MCF 10A (cell line): ENCODE measurements around the gene NDST4. TPM values are rescaled to one million over a fixed set of nuclear protein-coding genes. Genes with fewer than 3 reads are reported as not detected.

ENCODE experiments used
- BruUV-seq: library from RNA; stranded (reverse); fragments of 400-500 nt; replicated peaks from 2 replicates; lab custom pipeline; 2021; lab: Mats Ljungman, UMichigan
- CTCF ChIA-PET: fragments of 300-600 bp; sonication (Branson Sonifier 250); formaldehyde crosslinking; extraction: SDS; loops from one replicate; lab custom pipeline; 2021; ENCODE audit warnings: antibody characterized with exemption, inconsistent platforms; lab: Yijun Ruan, JAX
- POLR2A ChIA-PET: fragments of 300-600, 350-650 bp; sonication (Branson Sonifier 250); formaldehyde crosslinking; extraction: SDS; loops from one replicate; lab custom pipeline; 2020; ENCODE audit warnings: antibody characterized with exemption, inconsistent platforms; lab: Yijun Ruan, JAX
- DNase-seq: peaks from one replicate; pipeline ENCODE4 v3.0.0-alpha.2; 2018; ENCODE audit not compliant: unreplicated experiment
- H3K27ac Mint-ChIP-seq: one replicate; pipeline ENCODE4 v1.8.0; 2022; ENCODE audit warnings: mild to moderate bottlenecking, low read depth, mixed read lengths; ENCODE audit not compliant: unreplicated experiment
- H3K27me3 Mint-ChIP-seq: one replicate; pipeline ENCODE4 v1.8.0; 2022; ENCODE audit warnings: mixed read lengths; ENCODE audit not compliant: insufficient read depth, unreplicated experiment
- H3K36me3 Mint-ChIP-seq: one replicate; pipeline ENCODE4 v1.8.0; 2022; ENCODE audit warnings: mild to moderate bottlenecking, moderate library complexity, mixed read lengths; ENCODE audit not compliant: insufficient read depth, unreplicated experiment
- H3K4me1 Mint-ChIP-seq: one replicate; pipeline ENCODE4 v1.8.0; 2022; ENCODE audit warnings: mixed read lengths; ENCODE audit not compliant: insufficient read depth, unreplicated experiment
- H3K4me3 Mint-ChIP-seq: one replicate; pipeline ENCODE4 v1.8.0; 2022; ENCODE audit warnings: mild to moderate bottlenecking, moderate library complexity, mixed read lengths; ENCODE audit not compliant: unreplicated experiment
- H3K9me3 Mint-ChIP-seq: one replicate; pipeline ENCODE4 v1.8.0; 2022; ENCODE audit warnings: mixed read lengths; ENCODE audit not compliant: unreplicated experiment
- intact Hi-C: fragments of 100-400 bp; cut with micrococcal nuclease; formaldehyde crosslinking; loops from 2 replicates; pipeline ENCODE4 v1.14.1; 2022
- total RNA-seq: library from RNA; stranded (reverse); gene quantifications from 2 replicates; pipeline ENCODE4 v1.2.3, GENCODE V29; 2022
- TF ChIP-seq, protein P1 (sequence below): fragments of 200-600 bp; IDR thresholded peaks from one replicate; pipeline ENCODE4 v1.8.0; 2022; ENCODE audit warnings: antibody characterized with exemption, mild to moderate bottlenecking; ENCODE audit not compliant: unreplicated experiment

Gene NDST4
- total RNA-seq, 1 experiment from 2014 or later = not detected

- Mint-ChIP-seq H3K27me3 (peaks cover 11% of the 10 kb centered on the region), H3K36me3 (no peaks in the 10 kb centered on the region), H3K27ac (no peak overlapping the region), H3K9me3 (no peaks in the 10 kb centered on the region), H3K4me1 (no peaks in the 10 kb centered on the region), H3K4me3 (no peak overlapping the region)
- ChIA-PET CTCF (interaction anchor here (0.5 to 0.9 kb wide), 3 partner anchors 13 to 22 kb away, joined by 3 to 4 read pairs (median 3); no protein-coding TSS in a partner anchor), POLR2A (interaction anchor here (0.6 to 0.7 kb wide), 2 partner anchors 14 to 710 kb away, joined by 3 read pairs; no protein-coding TSS in a partner anchor)
- TF ChIP-seq, protein P1, sequence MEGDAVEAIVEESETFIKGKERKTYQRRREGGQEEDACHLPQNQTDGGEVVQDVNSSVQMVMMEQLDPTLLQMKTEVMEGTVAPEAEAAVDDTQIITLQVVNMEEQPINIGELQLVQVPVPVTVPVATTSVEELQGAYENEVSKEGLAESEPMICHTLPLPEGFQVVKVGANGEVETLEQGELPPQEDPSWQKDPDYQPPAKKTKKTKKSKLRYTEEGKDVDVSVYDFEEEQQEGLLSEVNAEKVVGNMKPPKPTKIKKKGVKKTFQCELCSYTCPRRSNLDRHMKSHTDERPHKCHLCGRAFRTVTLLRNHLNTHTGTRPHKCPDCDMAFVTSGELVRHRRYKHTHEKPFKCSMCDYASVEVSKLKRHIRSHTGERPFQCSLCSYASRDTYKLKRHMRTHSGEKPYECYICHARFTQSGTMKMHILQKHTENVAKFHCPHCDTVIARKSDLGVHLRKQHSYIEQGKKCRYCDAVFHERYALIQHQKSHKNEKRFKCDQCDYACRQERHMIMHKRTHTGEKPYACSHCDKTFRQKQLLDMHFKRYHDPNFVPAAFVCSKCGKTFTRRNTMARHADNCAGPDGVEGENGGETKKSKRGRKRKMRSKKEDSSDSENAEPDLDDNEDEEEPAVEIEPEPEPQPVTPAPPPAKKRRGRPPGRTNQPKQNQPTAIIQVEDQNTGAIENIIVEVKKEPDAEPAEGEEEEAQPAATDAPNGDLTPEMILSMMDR = no peak
- DNase-seq = no peak
- BruUV-seq = no TSS peak
- intact Hi-C loops = no loop called here
Observed at GRCh38 chr4:115152965-115153364, 39.5 kb upstream of the NDST4 start.

DNA sequence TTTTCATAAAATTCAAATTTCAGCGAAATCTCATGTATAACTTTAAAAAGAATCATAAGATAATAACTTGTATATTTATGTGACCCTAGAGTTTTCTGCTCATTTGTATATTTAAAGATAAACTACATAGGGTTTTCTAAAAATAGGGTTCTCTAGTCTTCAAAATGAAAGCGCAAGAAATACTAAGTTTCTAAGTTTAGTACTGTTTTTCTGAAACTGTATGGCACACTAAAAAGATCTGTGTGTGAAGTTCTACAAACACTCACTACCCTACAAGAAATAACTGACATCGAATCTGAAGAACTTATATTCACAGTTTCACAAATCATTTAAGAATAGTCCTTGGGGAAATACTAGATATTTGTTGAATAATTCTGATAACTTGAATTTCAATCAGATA lies 38.7 kb upstream of the NDST4 start:
- ChIA-PET POLR2A (no interaction called here), CTCF (no interaction called here)
- no TSS peak for BruUV-seq
- no peaks in the 10 kb centered on the region for H3K9me3 Mint-ChIP-seq
- H3K4me3 Mint-ChIP-seq = no peak overlapping the region
- H3K36me3 Mint-ChIP-seq = no peaks in the 10 kb centered on the region
- TF ChIP-seq, protein P1 = no peak
- no peak overlapping the region for H3K27ac Mint-ChIP-seq
- H3K4me1 Mint-ChIP-seq = no peaks in the 10 kb centered on the region
- peaks cover 11% of the 10 kb centered on the region for H3K27me3 Mint-ChIP-seq
- no peak for DNase-seq
- intact Hi-C loops = no loop called here

DNA sequence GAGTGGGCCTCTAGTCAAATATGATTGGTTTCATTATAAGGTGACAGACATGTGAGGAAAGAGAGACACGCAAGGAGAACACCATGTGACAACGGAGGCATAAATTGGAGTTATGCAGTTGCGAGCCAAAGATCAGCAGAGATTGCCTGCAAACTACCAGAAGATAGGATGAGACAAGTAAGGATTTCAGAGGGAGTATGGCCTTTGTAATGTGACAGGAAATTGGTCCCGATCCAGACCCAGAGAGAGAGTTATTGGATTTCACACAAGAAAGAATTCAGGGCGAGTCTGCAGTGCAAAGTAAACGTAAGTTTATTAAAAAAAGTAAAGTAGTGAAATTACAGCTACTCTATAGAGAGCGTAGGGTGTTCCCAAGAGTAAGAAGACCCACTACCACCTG lies 35.7 kb upstream of the NDST4 start:
- H3K9me3 Mint-ChIP-seq = no peaks in the 10 kb centered on the region
- BruUV-seq = no TSS peak
- H3K4me3 Mint-ChIP-seq = no peak overlapping the region
- TF ChIP-seq, protein P1 = no peak
- peaks cover 4% of the 10 kb centered on the region for H3K27me3 Mint-ChIP-seq
- no peak for DNase-seq
- intact Hi-C loops = no loop called here
- H3K36me3 Mint-ChIP-seq = no peaks in the 10 kb centered on the region
- CTCF ChIA-PET = no interaction called here
- POLR2A ChIA-PET = no interaction called here
- H3K4me1 Mint-ChIP-seq = no peaks in the 10 kb centered on the region
- no peak overlapping the region for H3K27ac Mint-ChIP-seq

DNA sequence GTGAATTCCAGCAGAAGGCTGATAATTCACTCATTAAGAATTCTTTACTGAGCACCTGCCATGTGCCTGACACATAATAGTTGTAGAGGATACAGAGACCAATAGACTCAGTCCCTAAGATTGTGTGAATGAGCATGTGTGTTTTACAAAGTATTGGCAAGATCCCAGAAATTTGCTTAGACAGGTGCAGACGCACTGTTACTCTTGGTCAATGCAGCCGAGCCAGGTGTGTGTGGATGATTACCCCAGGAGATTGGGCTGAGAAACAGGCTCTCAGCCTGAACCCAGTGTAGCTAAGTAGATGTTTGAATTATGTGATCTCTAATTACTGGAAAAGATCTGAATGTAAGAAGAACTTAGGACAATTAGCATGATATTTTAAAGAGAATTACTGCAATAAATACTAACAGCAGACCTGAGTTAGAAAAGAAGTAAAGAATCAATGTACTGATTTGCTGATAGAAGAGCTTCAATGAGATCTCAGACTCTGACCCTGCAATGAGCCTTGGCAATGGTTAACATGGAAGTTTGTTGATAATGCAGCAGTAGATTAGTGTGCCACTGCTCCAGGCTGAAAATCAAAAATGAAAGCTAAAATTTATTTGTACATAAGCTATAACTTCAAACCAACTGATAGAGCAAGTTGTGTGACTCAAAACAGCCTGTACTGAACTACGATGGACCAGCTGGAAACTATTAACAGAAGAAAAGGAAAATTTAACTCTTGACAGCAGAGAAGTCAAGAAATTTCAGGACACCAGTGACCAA lies 32.2 kb upstream of the NDST4 start:
- TF ChIP-seq, protein P1 = no peak
- ChIA-PET POLR2A (no interaction called here), CTCF (interaction anchor here (1.0 kb wide), 1 partner anchor 13 kb away, joined by 3 read pairs; no protein-coding TSS in a partner anchor)
- no TSS peak for BruUV-seq
- no peak overlapping the region for H3K4me3 Mint-ChIP-seq
- DNase-seq = no peak
- H3K27me3 Mint-ChIP-seq = no peaks in the 10 kb centered on the region
- no peaks in the 10 kb centered on the region for H3K4me1 Mint-ChIP-seq
- H3K36me3 Mint-ChIP-seq = no peaks in the 10 kb centered on the region
- no peak overlapping the region for H3K27ac Mint-ChIP-seq
- intact Hi-C loops = no loop called here
- H3K9me3 Mint-ChIP-seq = no peaks in the 10 kb centered on the region
